ENCODE data around the gene PEX7. TPM values are rescaled to one million over a fixed set of nuclear protein-coding genes. Genes with fewer than 3 reads are reported as not detected.

PEX7 gene
- total and polyA plus RNA-seq, 2 of the 8 experiments (the other 6 are each of a cell fraction or from before 2014, with no cell fraction given), result 6.4 to 11.0 TPM

GRCh38 chr6:136777651-136778050 lies 44.7 kb upstream of the PEX7 start:
- POLR2A ChIA-PET (ENCODE audit: partially characterized antibody), result no interaction called here
- no peaks in the 10 kb centered on the region for H3K79me2 ChIP-seq (ENCODE audit: control insufficient read depth in 1 of 2, insufficient read depth in 2 of 2, low read length in 2 of 2)
- no peaks in the 10 kb centered on the region for H3K79me1 ChIP-seq (ENCODE audit: low read depth, low read length)
- H4K91ac ChIP-seq (replicated peaks; ENCODE audit: insufficient read length, low read length), result no peak overlapping the region
- no peak overlapping the region for H3K18ac ChIP-seq (ENCODE audit: extremely low read depth, low read length)
- DNase-seq (ENCODE audit: low read depth in 1 of 2, low spot score in 2 of 2) (no peak), FAIRE-seq (no peak)
- peaks cover 3 to 8% (median 4%) of the 10 kb centered on the region in 4 experiments; a peak in 5 of 7 replicates for H3K4me1 ChIP-seq (replicated peaks in 1 of 4; ENCODE audit: control insufficient read depth in 3 of 4, insufficient read depth in 4 of 4, low read length in 3 of 4)
- no peaks in the 10 kb centered on the region for H3K27me3 ChIP-seq (replicated peaks in 1 of 4; ENCODE audit: control insufficient read depth in 3 of 4, extremely low read depth in 1 of 4, insufficient read depth in 3 of 4, low read length in 3 of 4)
- no peak overlapping the region for H4K8ac ChIP-seq (ENCODE audit: extremely low read depth, insufficient read depth, low read length)
- no peak overlapping the region for H3K27ac ChIP-seq (ENCODE audit: low read depth, low read length)
- no peak overlapping the region for H2AK5ac ChIP-seq (ENCODE audit: low read depth, low read length)
- H2BK20ac ChIP-seq (ENCODE audit: low read length), result no peak overlapping the region
- no peak overlapping the region for H3K23ac ChIP-seq (ENCODE audit: insufficient read length)
- H3K9me3 ChIP-seq (ENCODE audit: insufficient read depth in 2 of 2, low read depth in 1 of 2, low read length in 1 of 2), result no peaks in the 10 kb centered on the region; a peak in 1 of 4 replicates
- no peaks in the 10 kb centered on the region for H4K20me1 ChIP-seq (replicated peaks in 1 of 2; ENCODE audit: control insufficient read depth in 1 of 2, insufficient read depth in 2 of 2, low read length in 2 of 2)
- H3K4me3 ChIP-seq (ENCODE audit: extremely low read depth in 1 of 4, insufficient read depth in 2 of 4, low read depth in 3 of 4, low read length in 4 of 4), result no peak overlapping the region
- no peak overlapping the region for H2BK120ac ChIP-seq (replicated peaks; ENCODE audit: low read depth, low read length)
- no peak overlapping the region for H2BK5ac ChIP-seq (ENCODE audit: low read depth, low read length)
- no peak overlapping the region for H4K5ac ChIP-seq (ENCODE audit: insufficient read length, low read depth, low read length)
- no peak overlapping the region for H2BK15ac ChIP-seq (ENCODE audit: low read length)
- no peak overlapping the region for H2BK12ac ChIP-seq (ENCODE audit: low read depth, low read length)
- no peak overlapping the region for H3K14ac ChIP-seq (ENCODE audit: insufficient read length)
- H3K36me3 ChIP-seq (ENCODE audit: control insufficient read depth in 2 of 4, insufficient read depth in 4 of 4, low read length in 3 of 4), result no peaks in the 10 kb centered on the region
- CTCF ChIA-PET (ENCODE audit: partially characterized antibody), result interaction anchor here (0.5 to 1.5 kb wide), 3 partner anchors 15 to 178 kb away, joined by 3 to 5 read pairs (median 3); partner anchors contain the start of gene MAP3K5
- WGBS, 2 experiments (ENCODE audit: extremely low coverage in 1 of 2, insufficient coverage in 1 of 2, insufficient read length in 1 of 2, insufficient replicate concordance in 2 of 2, low coverage in 1 of 2, low lambda C conversion rate in 2 of 2, missing lambda C conversion rate in 1 of 2), result 94% methylated on average over 3 of the region's 3 CpGs; no CpG with 5 or more reads in 1 of the 2 experiments
- H3K56ac ChIP-seq (replicated peaks; ENCODE audit: insufficient read length, low read depth, low read length), result no peak overlapping the region
- no peak overlapping the region for H3K4ac ChIP-seq (replicated peaks; ENCODE audit: insufficient read length, low read depth, low read length)
- no peaks in the 10 kb centered on the region for H3K23me2 ChIP-seq (ENCODE audit: low read depth, low read length)
- H3K4me2 ChIP-seq (ENCODE audit: insufficient read depth in 1 of 2, low read depth in 2 of 2, low read length in 2 of 2), result no peak overlapping the region
- H2AFZ ChIP-seq (ENCODE audit: low read length), result no peak overlapping the region
- no peak overlapping the region for H3K9ac ChIP-seq (replicated peaks in 1 of 4; ENCODE audit: extremely low read depth in 1 of 4, low read depth in 3 of 4, low read length in 3 of 4)
- TF ChIP-seq BCL11A (IDR thresholded peaks at IDR 0.05; ENCODE audit: low read depth in 2 of 2, low read length in 2 of 2), result no peak
- TF ChIP-seq ATF3 (IDR thresholded peaks at IDR 0.05; ENCODE audit: insufficient read depth, low read depth, low read length), result no peak
- no peak for TF ChIP-seq E2F6 (IDR thresholded peaks at IDR 0.05)
- TF ChIP-seq RFX5 (IDR thresholded peaks at IDR 0.05; ENCODE audit: borderline replicate concordance, low read depth, low read length), result no peak
- TF ChIP-seq YY1 (IDR thresholded peaks at IDR 0.05; ENCODE audit: low read depth, low read length), result no peak
- no peak for TF ChIP-seq RBBP5 (IDR thresholded peaks at IDR 0.05; ENCODE audit: borderline replicate concordance, low read depth, low read length)
- TF ChIP-seq SIX5 (IDR thresholded peaks at IDR 0.05; ENCODE audit: low read depth, low read length), result no peak
- no peak for TF ChIP-seq BRCA1 (IDR thresholded peaks at IDR 0.05; ENCODE audit: low read depth, low read length)
- TF ChIP-seq TAF7 (optimal IDR thresholded peaks at IDR 0.05; ENCODE audit: borderline replicate concordance, low read depth, low read length), result no peak
- TF ChIP-seq SUZ12 (IDR thresholded peaks at IDR 0.05; ENCODE audit: low read length), result no peak
- TF ChIP-seq MAX (IDR thresholded peaks at IDR 0.05), result no peak
- no peak for TF ChIP-seq TEAD4 (IDR thresholded peaks at IDR 0.05; ENCODE audit: low read depth, low read length)
- TF ChIP-seq SRF (IDR thresholded peaks at IDR 0.05; ENCODE audit: low read depth, low read length), result no peak
- no peak for TF ChIP-seq SP4 (IDR thresholded peaks at IDR 0.05; ENCODE audit: low read length)

Data from H1 (cell line).